ENCODE measurements around the gene MAGEA9B.
A peak's percentile ranks its signal among the peaks of the same experiment; 100 is the strongest.

MAGEA9B gene

DNA sequence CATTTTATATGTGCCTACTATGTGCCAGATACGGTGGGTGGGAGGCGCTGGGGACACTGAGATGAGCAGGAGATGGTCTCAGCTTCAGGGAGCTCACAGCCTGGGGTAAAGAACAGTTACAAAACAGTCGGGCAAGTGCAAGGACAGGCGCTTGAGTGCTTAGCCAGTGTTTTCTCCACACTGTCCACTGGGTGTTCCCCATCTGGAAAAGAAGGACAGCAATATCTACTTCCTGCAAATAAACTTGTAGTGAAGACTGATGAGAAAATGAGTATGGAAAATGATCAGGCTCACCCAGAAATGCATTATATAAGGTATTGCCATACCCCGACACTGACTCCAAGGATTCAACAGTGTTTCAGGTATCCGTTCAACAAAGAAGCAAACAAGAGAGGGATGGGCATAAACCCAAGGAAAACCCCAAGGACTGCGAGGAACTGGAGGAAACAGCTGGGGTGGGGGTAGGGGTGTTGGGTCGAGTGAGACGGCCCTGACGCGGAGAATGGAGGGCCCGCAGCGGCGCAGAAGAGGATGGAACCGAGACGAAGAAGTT lies 43.5 kb upstream of the MAGEA9B start:
- peak overlapping the region; percentile 81 for H3K4me3 ChIP-seq (ENCODE audit: low read length, poor library complexity, severe bottlenecking)
- peaks cover 48% of the 10 kb centered on the region for H3K79me2 ChIP-seq (ENCODE audit: insufficient read depth, low read length)
- peaks cover 22% of the 10 kb centered on the region for H4K20me1 ChIP-seq (ENCODE audit: insufficient read depth, low read length, poor library complexity, severe bottlenecking)
- TF ChIP-seq, protein P1, sequence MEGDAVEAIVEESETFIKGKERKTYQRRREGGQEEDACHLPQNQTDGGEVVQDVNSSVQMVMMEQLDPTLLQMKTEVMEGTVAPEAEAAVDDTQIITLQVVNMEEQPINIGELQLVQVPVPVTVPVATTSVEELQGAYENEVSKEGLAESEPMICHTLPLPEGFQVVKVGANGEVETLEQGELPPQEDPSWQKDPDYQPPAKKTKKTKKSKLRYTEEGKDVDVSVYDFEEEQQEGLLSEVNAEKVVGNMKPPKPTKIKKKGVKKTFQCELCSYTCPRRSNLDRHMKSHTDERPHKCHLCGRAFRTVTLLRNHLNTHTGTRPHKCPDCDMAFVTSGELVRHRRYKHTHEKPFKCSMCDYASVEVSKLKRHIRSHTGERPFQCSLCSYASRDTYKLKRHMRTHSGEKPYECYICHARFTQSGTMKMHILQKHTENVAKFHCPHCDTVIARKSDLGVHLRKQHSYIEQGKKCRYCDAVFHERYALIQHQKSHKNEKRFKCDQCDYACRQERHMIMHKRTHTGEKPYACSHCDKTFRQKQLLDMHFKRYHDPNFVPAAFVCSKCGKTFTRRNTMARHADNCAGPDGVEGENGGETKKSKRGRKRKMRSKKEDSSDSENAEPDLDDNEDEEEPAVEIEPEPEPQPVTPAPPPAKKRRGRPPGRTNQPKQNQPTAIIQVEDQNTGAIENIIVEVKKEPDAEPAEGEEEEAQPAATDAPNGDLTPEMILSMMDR (conservative IDR thresholded peaks at IDR 0.05; ENCODE audit: low read length) = no peak
- no peak for TF ChIP-seq EZH2phosphoT487 (IDR thresholded peaks at IDR 0.05; ENCODE audit: borderline replicate concordance)
- no peaks in the 10 kb centered on the region for H3K27me3 ChIP-seq (ENCODE audit: insufficient read depth, low read length, poor library complexity, severe bottlenecking)
- peak overlapping the region; percentile 84; the same call in 1 of the 2 replicates for H2AFZ ChIP-seq (ENCODE audit: low read length)
- H3F3A ChIP-seq (ENCODE audit: low read depth) = no peaks in the 10 kb centered on the region
- no peaks in the 10 kb centered on the region for H3K36me3 ChIP-seq (ENCODE audit: insufficient read depth, low read length)
- H3K9me3 ChIP-seq (ENCODE audit: insufficient read depth, low read depth, low read length) = no peaks in the 10 kb centered on the region
- peak overlapping the region; percentile 79 for H3K9ac ChIP-seq (ENCODE audit: low read depth, low read length, poor library complexity, severe bottlenecking)
- H3K4me1 ChIP-seq (ENCODE audit: insufficient read depth, low read length, poor library complexity, severe bottlenecking) = peaks cover 34% of the 10 kb centered on the region
- peak overlapping the region; percentile 95 for H3K4me2 ChIP-seq (ENCODE audit: low read depth, low read length, poor library complexity, severe bottlenecking)
- H3K9me2 ChIP-seq (replicated peaks; ENCODE audit: low read depth, low read length) = no peaks in the 10 kb centered on the region

DNA sequence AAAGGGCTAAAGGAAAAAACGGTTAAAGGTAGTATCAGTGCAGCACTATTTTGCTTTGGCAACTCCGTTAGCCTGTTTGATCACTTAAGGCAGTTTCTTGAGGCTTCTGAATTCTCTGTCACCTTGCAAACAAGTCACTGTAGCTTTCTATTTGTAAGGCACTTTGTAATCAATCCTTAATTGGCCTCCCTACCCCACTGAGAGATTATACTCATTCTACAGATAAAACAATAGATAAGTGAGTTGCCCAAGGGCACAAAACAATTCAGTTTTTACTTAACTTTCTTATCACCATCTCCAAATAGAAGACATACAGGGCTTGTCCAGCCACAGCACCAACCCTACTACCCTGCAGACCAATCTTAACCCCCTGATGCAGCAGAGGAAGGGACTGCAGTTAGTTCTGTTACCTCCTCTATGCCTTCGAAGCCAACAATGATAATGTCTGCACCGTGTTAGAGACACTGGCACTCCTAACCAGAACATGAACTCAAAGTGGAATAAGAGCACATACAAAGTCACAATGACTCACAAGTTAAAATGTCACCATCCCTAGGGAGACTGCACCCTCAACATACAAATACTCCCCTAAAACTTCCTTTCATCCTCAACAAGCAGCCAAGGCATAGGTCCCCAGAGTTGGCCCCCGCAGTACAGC lies 42.6 kb upstream of the MAGEA9B start:
- Histone ChIP-seq H3K27me3 (ENCODE audit: insufficient read depth, low read length, poor library complexity, severe bottlenecking) (no peaks in the 10 kb centered on the region), H3K4me1 (ENCODE audit: insufficient read depth, low read length, poor library complexity, severe bottlenecking) (peaks cover 34% of the 10 kb centered on the region), H3K4me3 (ENCODE audit: low read length, poor library complexity, severe bottlenecking) (peak overlapping the region; percentile 81), H2AFZ (ENCODE audit: low read length) (no peak overlapping the region), H3K79me2 (ENCODE audit: insufficient read depth, low read length) (peaks cover 55% of the 10 kb centered on the region), H3K9ac (ENCODE audit: low read depth, low read length, poor library complexity, severe bottlenecking) (peak overlapping the region; percentile 79), H4K20me1 (ENCODE audit: insufficient read depth, low read length, poor library complexity, severe bottlenecking) (peaks cover 22% of the 10 kb centered on the region), H3K9me2 (replicated peaks; ENCODE audit: low read depth, low read length) (no peaks in the 10 kb centered on the region), H3K36me3 (ENCODE audit: insufficient read depth, low read length) (no peaks in the 10 kb centered on the region), H3K9me3 (ENCODE audit: insufficient read depth, low read depth, low read length) (no peaks in the 10 kb centered on the region), H3F3A (ENCODE audit: low read depth) (no peaks in the 10 kb centered on the region), H3K4me2 (ENCODE audit: low read depth, low read length, poor library complexity, severe bottlenecking) (peak overlapping the region; percentile 95)
- TF ChIP-seq, protein P1 (conservative IDR thresholded peaks at IDR 0.05; ENCODE audit: low read length) = no peak
- no peak for TF ChIP-seq EZH2phosphoT487 (IDR thresholded peaks at IDR 0.05; ENCODE audit: borderline replicate concordance)

DNA sequence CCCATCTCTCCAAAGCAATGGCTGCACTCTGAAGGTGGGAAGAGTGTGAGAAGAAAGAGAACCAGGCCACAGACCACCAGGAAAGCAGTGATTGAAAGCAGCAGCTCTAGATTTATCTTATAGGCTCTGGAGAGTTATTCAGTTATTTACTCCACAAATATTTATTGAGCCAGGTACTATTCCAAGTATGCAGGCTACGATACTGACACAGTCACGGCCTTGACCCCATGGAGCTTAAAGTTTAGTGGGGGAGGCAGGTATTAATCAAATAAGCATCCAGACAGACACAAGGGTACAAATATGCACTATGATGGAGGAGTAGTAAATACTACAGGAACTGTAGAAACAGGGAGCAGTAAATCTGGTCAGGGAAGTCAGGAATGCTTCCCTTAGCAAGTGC lies 41.5 kb upstream of the MAGEA9B start:
- Histone ChIP-seq H3K27me3 (ENCODE audit: insufficient read depth, low read length, poor library complexity, severe bottlenecking) (no peaks in the 10 kb centered on the region), H3K9me3 (ENCODE audit: insufficient read depth, low read depth, low read length) (no peaks in the 10 kb centered on the region), H2AFZ (ENCODE audit: low read length) (no peak overlapping the region), H3F3A (ENCODE audit: low read depth) (no peaks in the 10 kb centered on the region), H3K4me3 (ENCODE audit: low read length, poor library complexity, severe bottlenecking) (peak overlapping the region; percentile 81), H3K4me1 (ENCODE audit: insufficient read depth, low read length, poor library complexity, severe bottlenecking) (peaks cover 34% of the 10 kb centered on the region), H3K4me2 (ENCODE audit: low read depth, low read length, poor library complexity, severe bottlenecking) (peak overlapping the region; percentile 95), H3K9me2 (replicated peaks; ENCODE audit: low read depth, low read length) (no peaks in the 10 kb centered on the region), H3K9ac (ENCODE audit: low read depth, low read length, poor library complexity, severe bottlenecking) (peak overlapping the region; percentile 32), H4K20me1 (ENCODE audit: insufficient read depth, low read length, poor library complexity, severe bottlenecking) (peaks cover 22% of the 10 kb centered on the region), H3K79me2 (ENCODE audit: insufficient read depth, low read length) (peaks cover 66% of the 10 kb centered on the region), H3K36me3 (ENCODE audit: insufficient read depth, low read length) (no peaks in the 10 kb centered on the region)
- TF ChIP-seq, protein P1 (conservative IDR thresholded peaks at IDR 0.05; ENCODE audit: low read length) = no peak

All from Loucy (cell line).